ENCODE data around the gene ZNF416.

The ZNF416 gene

GRCh38 chr19:57558525-57558924 lies 20.2 kb downstream of the ZNF416 start:
- DNase-seq = no peak

DNA sequence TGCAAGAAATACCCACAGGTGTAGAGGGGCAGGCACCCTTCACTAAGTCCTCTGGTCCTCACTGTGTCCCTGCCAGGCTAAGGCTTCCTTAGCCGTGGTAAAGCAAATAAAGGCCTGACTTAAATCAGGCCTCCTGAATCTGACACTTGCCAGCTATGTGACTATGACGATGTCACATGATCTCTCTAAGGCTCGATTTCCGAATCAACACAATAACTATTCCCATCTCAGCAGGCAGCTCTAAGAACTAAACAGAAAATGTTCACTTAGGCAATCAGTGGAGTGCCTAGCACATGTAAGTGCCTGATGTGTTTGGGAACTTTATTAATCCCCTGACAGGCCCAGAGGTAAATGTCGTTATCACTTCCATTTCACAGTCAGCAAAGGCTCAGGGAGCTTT lies 21.1 kb downstream of the ZNF416 start:
- no peak for DNase-seq

- no peak for DNase-seq
Observed at GRCh38 chr19:57552432-57552831, 26.3 kb downstream of the ZNF416 start.

DNA sequence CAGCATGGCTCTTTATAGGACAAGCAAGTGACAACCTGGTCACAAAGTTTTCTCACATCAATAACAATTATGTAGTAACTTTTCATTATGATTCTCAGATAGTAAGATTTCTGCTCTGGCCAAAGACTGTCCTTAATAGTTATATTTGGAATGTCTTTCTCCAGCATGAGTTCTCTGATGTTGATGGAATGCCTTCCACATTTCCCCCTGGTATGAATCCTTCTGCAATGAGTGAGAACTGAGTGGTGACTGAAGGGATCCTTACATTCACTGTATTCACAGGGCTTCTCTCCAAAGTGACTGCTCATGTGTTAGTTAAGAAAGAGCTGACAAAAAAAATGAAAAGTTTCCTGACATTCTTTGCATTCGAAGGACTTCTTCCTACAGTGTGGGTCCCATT lies 32.2 kb downstream of the ZNF416 start:
- DNase-seq = no peak

GRCh38 chr19:57537953-57538547 lies 40.7 kb downstream of the ZNF416 start:
- DNase-seq = no peak

DNA sequence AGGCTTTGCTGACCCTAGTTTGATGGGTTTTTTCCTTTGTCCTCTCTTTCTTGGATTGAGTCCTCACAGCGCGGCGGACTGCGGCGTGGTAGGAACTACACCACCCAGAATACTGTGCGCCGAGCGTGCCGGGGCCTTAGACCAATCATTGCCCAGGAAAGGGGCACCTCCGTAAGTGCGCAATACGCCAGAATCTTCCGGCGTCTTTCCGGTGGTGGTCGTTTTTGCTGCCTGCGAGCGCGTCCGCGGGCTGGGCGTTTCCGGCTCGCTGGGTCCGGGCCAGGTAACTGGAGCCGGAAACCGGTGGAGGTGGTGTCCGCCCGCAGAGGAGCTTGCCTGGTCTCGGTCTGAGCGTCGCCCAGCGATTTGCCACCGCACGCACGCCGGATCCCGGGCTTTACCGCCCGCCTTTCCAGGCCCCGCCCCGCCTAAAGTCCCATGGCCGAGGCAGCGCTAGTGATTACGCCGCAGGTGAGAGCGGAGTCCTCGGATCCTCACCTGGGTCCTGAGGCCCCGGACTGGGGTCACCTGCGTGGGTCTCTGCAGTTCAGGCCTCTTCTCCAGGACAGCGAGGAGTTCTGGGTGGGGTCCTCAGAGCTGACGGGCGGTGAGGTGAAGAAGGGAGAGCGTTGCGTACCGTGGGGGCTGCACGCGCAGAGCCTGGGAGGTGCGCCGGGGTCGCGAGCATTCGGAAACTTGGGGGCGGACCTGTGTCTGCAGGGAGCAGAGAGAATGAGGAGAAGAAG lies 51.4 kb downstream of the ZNF416 start, which contains the start of gene ZNF549:
Gene ZNF549, plus strand, starts transcription at position 221 of the 746 bp plus-strand sequence. Its CDS starts 218 bp downstream, at position 439.
- peak; percentile 90 for DNase-seq

Data from MV-4-11 (cell line).